IPS-11a (cell line): ENCODE data around the gene ZNF558.
"Not testable (repeated sequence)": the region's sequence is repeated elsewhere in the genome, so short reads cannot be mapped to it uniquely, and the experiment has no call there.

Experiments
- H3K4me3 ChIP-seq: one replicate; pipeline ENCODE4 v1.5.1; 2013; ENCODE audit warnings: low read depth, low read length, control low read depth

ZNF558 gene

DNA sequence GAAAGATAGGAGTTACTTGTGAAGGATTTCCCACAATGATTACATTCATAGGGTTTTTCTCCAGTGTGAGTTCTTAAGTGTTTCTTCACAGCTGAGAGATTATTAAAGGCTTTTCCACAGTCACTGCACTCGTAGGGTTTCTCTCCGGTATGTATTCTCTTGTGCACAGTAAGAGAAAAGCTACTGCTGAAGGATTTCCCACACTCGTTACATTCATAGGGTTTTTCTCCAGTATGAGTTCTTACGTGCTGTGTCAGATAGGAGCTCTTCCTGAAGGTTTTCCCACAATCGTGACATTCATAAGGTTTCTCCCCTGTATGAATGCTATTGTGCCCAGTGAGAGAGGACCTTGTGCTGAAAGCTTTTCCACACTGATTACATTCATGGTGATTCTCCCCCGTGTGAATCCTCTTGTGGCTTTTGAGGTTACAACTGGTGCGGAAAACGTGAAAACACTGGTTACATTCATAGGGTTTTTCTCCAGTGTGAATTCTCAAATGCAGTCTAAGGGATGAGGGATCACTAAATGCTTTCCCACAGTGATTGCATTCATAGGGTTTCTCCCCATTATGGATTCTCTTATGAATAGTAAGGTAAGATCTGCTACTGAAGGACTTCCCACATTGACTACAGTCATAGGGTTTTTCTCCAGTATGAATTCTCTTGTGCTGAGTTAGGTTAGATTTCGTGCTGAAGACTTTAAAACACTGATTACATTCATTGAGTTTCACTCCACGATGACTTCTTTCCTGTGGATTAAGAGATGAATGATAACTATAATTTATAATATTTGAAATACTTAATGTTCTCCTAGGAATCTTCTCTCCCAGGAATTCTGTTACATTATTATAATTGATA lies 20.6 kb downstream of the ZNF558 start:
- no peak overlapping the region for H3K4me3 ChIP-seq

DNA sequence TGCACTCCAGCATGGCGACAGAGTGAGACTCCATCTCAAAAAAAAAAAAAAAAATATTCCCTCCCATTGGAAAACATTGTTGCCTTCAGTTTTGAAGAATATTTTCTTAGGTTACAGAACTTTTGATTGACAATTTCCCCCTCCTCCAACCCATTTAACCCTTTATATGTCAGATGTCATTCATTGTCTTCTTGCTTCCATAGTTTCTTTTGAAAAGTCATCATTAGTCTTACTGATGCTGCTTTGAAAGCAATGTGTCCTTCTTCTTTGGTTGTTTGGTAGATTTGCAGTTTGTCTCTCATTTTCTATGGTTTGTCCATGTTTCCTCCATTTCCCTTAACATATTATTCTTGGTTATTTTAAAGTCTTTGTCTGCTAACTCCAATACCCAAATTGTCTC lies 25.4 kb downstream of the ZNF558 start:
- no peak overlapping the region for H3K4me3 ChIP-seq

DNA sequence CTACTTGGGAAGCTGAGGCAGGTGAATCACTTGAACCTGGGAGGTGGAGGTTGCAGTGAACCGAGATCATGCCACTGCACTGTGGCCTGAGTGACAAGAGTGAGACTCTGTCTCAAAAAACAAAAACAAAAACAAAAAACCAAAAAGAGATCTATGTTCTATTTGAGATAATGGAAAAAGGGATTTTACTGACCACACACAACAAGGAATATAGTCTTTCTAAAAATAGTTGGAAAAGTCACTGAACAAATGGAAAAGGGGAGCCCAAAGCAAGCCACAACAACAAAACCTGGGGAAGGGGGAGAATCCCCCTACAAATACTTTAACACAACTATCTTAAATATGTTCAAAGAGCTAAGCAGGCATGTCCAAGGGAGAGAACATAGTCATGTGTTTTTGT lies 37.3 kb downstream of the ZNF558 start:
- H3K4me3 ChIP-seq: no peak overlapping the region

DNA sequence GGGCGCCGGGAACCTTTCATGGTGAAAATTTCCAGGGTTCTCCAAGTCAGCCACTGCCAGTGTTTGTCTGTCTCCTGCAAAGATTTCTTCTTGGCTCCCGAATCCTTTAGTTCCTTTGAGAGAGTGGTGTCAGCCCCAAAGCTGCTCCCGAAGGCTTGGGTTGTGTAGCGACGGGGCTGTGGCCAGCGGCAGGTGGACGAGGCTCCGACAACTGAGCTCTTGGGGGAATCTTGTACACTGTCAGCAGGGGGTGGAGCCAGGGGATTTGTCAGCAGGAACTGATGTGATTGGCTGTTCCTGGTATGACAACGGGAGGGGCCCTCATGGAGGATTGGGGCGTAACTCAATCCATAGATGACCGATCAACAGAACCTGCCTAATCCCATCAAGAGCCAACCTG lies 58.5 kb downstream of the ZNF558 start:
- not testable (repeated sequence) for H3K4me3 ChIP-seq

DNA sequence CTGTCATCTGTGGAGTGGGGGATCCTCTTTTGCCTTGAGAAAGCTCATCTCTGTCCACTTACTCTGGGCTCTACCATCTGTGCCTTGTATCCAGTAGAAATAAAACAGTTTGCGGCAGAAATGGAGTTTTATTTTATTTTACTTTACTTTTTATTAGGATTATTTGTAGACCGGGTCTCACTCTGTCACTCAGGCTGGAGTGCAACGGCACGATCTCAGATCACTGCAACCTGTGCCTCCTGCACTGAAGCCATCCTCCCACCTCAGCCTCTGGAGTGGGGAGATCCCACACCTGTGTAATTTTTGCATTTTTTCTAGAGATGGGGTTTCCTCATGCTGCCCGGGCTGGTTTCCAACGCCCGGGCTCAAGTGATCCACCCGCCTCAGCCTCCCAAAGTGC lies 62.8 kb downstream of the ZNF558 start:
- H3K4me3 ChIP-seq: not testable (repeated sequence)

DNA sequence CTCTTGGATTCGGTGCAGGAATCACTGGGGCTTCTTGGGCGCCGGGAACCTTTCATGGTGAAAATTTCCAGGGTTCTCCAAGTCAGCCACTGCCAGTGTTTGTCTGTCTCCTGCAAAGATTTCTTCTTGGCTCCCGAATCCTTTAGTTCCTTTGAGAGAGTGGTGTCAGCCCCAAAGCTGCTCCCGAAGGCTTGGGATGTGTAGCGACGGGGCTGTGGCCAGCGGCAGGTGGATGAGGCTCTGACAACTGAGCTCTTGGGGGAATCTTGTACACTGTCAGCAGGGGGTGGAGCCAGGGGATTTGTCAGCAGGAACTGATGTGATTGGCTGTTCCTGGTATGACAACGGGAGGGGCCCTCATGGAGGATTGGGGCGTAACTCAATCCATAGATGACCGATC lies 64.8 kb downstream of the ZNF558 start:
- H3K4me3 ChIP-seq: not testable (repeated sequence)
